HCT116 (cell line): ENCODE results near the gene UPK3BL2.
"Not testable (repeated sequence)": the region's sequence is repeated elsewhere in the genome, so short reads cannot be mapped to it uniquely, and the experiment has no call there.

Experiments
- CTCF ChIP-seq, 3 experiments: fragments of 200-600 bp in 1 of 3; sonication (generic) in 1 of 3; IDR thresholded peaks in 2 of 3; conservative IDR thresholded peaks in 1 of 3; 2 replicates each; pipeline ENCODE4 v1.5.1; 2012 to 2017; ENCODE audit warnings: low read depth in 2 of 3, low read length in 2 of 3, antibody characterized with exemption in 1 of 3, borderline replicate concordance in 1 of 3, control low read depth in 1 of 3, mild to moderate bottlenecking in 1 of 3, mixed read lengths in 1 of 3, mixed run types in 1 of 3, moderate library complexity in 1 of 3; ENCODE audit not compliant: insufficient read depth in 1 of 3
- EZH2 ChIP-seq: fragments of 200-600 bp; sonication (generic); IDR thresholded peaks from 2 replicates; pipeline ENCODE4 v1.6.1; 2017; ENCODE audit warnings: antibody characterized with exemption, mixed run types
- POLR2AphosphoS5 ChIP-seq: IDR thresholded peaks from 2 replicates; pipeline ENCODE4 v1.6.1; 2011; ENCODE audit warnings: mild to moderate bottlenecking, low read depth, low read length, moderate library complexity
- RAD21 ChIP-seq: IDR thresholded peaks from 2 replicates; pipeline ENCODE4 v1.6.1; 2012; ENCODE audit warnings: low read depth, mild to moderate bottlenecking

DNA sequence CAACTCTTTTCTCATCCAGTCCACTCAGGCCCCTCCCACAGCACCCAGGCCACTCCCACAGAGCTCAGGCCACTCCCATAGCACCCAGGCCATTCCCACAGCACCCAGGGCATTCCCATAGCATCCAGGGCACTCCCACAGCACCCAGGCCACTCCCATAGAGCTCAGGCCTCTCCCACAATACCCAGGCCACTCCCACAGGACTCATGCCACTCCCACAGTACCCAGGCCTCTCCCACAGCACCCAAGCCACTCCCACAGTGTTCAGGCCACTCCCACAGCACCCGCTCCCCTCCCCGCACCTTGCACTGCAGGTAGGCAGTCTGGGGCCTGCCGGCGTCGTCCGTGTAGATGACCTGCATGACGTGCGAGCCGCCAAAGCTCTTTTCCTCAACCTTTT lies 46.4 kb upstream of the UPK3BL2 start:
- not testable (repeated sequence) for TF ChIP-seq POLR2AphosphoS5; CTCF (IDR thresholded peaks at IDR 0.05 in 2 of 3, conservative IDR thresholded peaks at IDR 0.05 in 1 of 3; ENCODE audit: borderline replicate concordance in 1 of 3, insufficient read depth in 1 of 3, low read depth in 2 of 3, low read length in 2 of 3); EZH2; RAD21
